ENCODE data around the gene RAPGEF2. TPM values are rescaled to one million over a fixed set of nuclear protein-coding genes. Genes with fewer than 3 reads are reported as not detected.
"Not testable (repeated sequence)": the region's sequence is repeated elsewhere in the genome, so short reads cannot be mapped to it uniquely, and the experiment has no call there.

The RAPGEF2 gene, protein sequence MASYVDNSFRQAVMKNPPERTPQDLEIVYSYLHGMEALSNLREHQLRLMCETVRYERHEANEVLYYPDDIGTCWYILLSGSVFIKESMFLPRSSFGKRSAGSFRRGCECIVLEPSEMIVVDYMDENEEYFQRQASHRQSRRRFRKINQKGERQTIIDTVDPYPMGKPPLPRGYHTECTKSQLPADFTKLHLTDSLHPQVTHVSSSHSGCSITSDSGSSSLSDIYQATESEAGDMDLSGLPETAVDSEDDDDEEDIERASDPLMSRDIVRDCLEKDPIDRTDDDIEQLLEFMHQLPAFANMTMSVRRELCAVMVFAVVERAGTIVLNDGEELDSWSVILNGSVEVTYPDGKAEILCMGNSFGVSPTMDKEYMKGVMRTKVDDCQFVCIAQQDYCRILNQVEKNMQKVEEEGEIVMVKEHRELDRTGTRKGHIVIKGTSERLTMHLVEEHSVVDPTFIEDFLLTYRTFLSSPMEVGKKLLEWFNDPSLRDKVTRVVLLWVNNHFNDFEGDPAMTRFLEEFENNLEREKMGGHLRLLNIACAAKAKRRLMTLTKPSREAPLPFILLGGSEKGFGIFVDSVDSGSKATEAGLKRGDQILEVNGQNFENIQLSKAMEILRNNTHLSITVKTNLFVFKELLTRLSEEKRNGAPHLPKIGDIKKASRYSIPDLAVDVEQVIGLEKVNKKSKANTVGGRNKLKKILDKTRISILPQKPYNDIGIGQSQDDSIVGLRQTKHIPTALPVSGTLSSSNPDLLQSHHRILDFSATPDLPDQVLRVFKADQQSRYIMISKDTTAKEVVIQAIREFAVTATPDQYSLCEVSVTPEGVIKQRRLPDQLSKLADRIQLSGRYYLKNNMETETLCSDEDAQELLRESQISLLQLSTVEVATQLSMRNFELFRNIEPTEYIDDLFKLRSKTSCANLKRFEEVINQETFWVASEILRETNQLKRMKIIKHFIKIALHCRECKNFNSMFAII (N-terminal part only)
- total RNA-seq (10 to 100 TPM; 29.2 to 34.3 TPM), polyA plus RNA-seq (1.0 TPM)

DNA sequence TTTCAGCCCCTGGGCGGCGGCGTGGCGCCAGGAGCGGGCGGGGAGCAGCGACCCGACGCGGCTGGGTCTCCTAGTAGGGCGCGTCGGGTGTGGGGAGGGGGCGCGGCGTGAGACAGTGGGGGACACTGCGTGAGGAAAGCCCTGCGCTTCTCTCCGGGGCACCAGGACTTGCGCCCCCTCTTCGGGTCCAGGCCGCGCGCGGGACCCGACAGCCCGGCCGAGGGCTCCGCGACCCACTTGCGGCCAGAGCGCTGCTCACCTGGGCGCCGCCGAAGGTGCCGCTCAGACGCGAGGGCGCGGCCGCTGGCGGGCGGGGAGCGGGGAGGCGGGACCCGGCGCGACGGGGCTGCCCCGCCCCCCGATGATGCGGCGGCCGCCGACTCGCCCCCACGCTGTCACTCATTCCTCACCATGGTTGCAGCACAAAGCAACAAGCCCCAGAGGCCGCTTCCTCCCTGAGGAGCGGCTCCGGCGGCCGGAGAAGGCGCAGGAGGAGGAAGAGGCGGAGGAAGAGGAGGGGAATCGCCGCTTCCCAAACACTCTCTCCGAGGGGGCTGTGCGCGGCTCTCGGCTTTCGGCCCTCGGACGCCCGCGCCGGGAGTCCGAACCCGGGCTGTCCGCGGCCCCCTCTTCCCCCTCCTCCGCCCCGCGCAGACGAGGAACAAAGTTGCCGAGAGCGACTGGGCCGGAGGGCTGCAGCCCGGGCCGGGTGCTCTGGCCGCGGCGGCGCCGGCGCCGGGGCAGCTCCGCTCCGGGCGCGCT, at the start of gene RAPGEF2:
Gene RAPGEF2 (plus strand): TSS at position 458 of the 762 bp plus-strand sequence. CDS start 1,084 bp downstream, outside the sequence.
- ChIA-PET CTCF (no interaction called here), POLR2A (no interaction called here)
- H3K4me3 ChIP-seq (ENCODE audit: low read length) = peak within 1 kb of the TSS; percentile 52

DNA sequence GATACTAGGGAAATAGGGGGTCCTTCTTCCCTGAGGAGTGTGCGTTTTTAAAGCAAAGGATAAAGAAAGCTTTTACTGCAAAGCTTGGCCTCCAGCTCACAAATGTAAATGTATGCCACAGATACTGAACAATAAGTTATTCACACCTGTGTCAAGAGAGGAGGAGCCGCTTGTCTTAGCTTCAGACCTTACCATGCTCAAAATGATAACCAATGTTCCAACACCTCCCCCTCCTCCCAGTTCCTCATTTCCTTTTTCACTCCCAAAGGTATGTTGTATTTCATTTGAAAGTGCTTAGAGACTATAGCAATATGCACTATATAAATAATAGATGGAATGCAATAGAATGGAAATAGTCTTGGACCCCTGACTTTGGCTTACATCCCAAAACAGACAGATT, 47.0 kb upstream of the RAPGEF2 start:
- CTCF ChIA-PET = interaction anchor here (1.6 kb wide), 1 partner anchor 10 kb away, joined by 3 read pairs; no protein-coding TSS in a partner anchor
- H3K36me3 Mint-ChIP-seq = no peaks in the 10 kb centered on the region
- no peak overlapping the region for H3K4me3 Mint-ChIP-seq

More for the DNA sequence above, at the start of gene RAPGEF2:
- H3K36me3 ChIP-seq (ENCODE audit: insufficient read depth, low read length) = no peaks in the 10 kb centered on the region
- no peaks in the 10 kb centered on the region for H3K27me3 ChIP-seq (ENCODE audit: insufficient read depth, low read length, poor library complexity, severe bottlenecking)
- no peaks in the 10 kb centered on the region for H3K9me3 ChIP-seq (ENCODE audit: low read length)
- peak; percentile 80 to 92 (median 86) for DNase-seq
- H3K4me1 Mint-ChIP-seq = peaks cover 32 to 50% (median 47%) of the 10 kb centered on the region in 3 donors
- H3K27me3 Mint-ChIP-seq = peaks cover 0 to 6% of the 10 kb centered on the region in 2 donors
- peak within 1 kb of the TSS; percentile 55 to 97 (median 92) for H3K27ac Mint-ChIP-seq
- H3K9me3 Mint-ChIP-seq = peaks cover 0 to 3% (median 2%) of the 10 kb centered on the region in 5 donors
- peaks cover 0 to 6% (median 0%) of the 10 kb centered on the region in 3 donors for H3K36me3 Mint-ChIP-seq
- peak within 1 kb of the TSS; percentile 85 for H3K27ac ChIP-seq (ENCODE audit: low read depth, low read length)
- H3K4me1 ChIP-seq (ENCODE audit: insufficient read depth, low read length) = peaks cover 36% of the 10 kb centered on the region
- H3K4me3 Mint-ChIP-seq = peak within 1 kb of the TSS; percentile 85 to 99 (median 89)

DNA sequence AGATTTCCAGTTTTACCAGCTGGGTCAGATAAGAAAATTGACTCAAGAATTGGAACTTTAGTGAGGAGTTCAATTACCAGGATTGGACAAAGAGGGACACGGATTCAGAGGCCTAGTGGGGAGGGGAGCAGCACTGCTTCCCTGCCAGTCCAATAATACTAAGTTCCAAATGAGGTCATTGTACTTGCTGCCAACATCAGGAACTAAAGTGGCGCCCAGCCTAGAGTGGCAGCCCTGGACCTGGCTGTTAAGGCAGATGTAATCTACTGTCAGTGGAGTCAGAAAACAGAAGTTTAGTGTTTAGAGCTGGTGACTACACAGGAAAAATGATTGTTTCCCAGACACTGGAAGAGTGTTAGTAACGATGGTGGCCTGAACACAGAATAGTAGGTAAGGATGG, 42.7 kb upstream of the RAPGEF2 start:
- ChIA-PET POLR2A (no interaction called here), CTCF (interaction anchor here (0.8 kb wide), 1 partner anchor 92 kb away, joined by 3 read pairs; no protein-coding TSS in a partner anchor)
- no peaks in the 10 kb centered on the region for H3K36me3 Mint-ChIP-seq
- no peaks in the 10 kb centered on the region for H3K9me3 Mint-ChIP-seq
- H3K27ac ChIP-seq (ENCODE audit: low read depth, low read length) = no peak overlapping the region
- H3K27me3 Mint-ChIP-seq = no peaks in the 10 kb centered on the region
- no peak overlapping the region for H3K27ac Mint-ChIP-seq
- H3K27me3 ChIP-seq (ENCODE audit: insufficient read depth, low read length, poor library complexity, severe bottlenecking) = no peaks in the 10 kb centered on the region
- H3K4me1 ChIP-seq (ENCODE audit: insufficient read depth, low read length) = no peaks in the 10 kb centered on the region
- no peaks in the 10 kb centered on the region for H3K4me1 Mint-ChIP-seq
- H3K4me3 ChIP-seq (ENCODE audit: low read length) = no peak overlapping the region
- no peak for DNase-seq
- no peak overlapping the region for H3K4me3 Mint-ChIP-seq
- H3K36me3 ChIP-seq (ENCODE audit: insufficient read depth, low read length) = no peaks in the 10 kb centered on the region
- H3K9me3 ChIP-seq (ENCODE audit: low read length) = no peaks in the 10 kb centered on the region

More for the DNA sequence above, 47.0 kb upstream of the RAPGEF2 start:
- H3K27me3 ChIP-seq (ENCODE audit: insufficient read depth, low read length, poor library complexity, severe bottlenecking) = no peaks in the 10 kb centered on the region
- H3K36me3 ChIP-seq (ENCODE audit: insufficient read depth, low read length) = no peaks in the 10 kb centered on the region
- no peak overlapping the region for H3K27ac ChIP-seq (ENCODE audit: low read depth, low read length)
- Mint-ChIP-seq H3K27me3 (peaks cover 3 to 13% of the 10 kb centered on the region in 2 donors), H3K4me1 (peaks cover 2 to 9% (median 8%) of the 10 kb centered on the region in 3 donors), H3K9me3 (no peaks in the 10 kb centered on the region), H3K27ac (no peak overlapping the region)
- H3K4me1 ChIP-seq (ENCODE audit: insufficient read depth, low read length) = no peaks in the 10 kb centered on the region
- H3K9me3 ChIP-seq (ENCODE audit: low read length) = no peaks in the 10 kb centered on the region
- DNase-seq = no peak
- POLR2A ChIA-PET = no interaction called here
- H3K4me3 ChIP-seq (ENCODE audit: low read length) = no peak overlapping the region

DNA sequence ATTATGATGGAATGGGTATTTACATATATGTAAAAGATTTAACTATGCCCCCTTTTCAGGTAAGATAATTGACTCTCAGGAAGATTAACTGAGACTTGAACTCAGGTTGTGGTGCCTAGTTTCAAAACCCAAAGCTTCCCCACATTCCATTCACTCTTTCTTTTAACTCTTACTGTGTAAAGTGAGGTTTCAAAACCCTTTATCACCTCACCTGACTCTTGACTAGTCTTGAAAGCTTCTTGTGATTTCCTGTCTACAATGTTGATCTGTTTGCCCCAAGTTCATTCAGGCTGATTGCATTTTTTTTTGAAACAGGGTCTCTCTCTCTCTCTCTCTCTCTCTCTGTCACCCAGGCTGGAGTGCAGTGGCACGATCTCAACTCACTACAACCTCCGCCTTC, 40.5 kb upstream of the RAPGEF2 start:
- no peaks in the 10 kb centered on the region for H3K36me3 Mint-ChIP-seq
- H3K4me1 Mint-ChIP-seq = no peaks in the 10 kb centered on the region
- Histone ChIP-seq H3K36me3 (ENCODE audit: insufficient read depth, low read length) (no peaks in the 10 kb centered on the region), H3K9me3 (ENCODE audit: low read length) (no peaks in the 10 kb centered on the region), H3K4me1 (ENCODE audit: insufficient read depth, low read length) (no peaks in the 10 kb centered on the region), H3K4me3 (ENCODE audit: low read length) (no peak overlapping the region), H3K27ac (ENCODE audit: low read depth, low read length) (no peak overlapping the region), H3K27me3 (ENCODE audit: insufficient read depth, low read length, poor library complexity, severe bottlenecking) (no peaks in the 10 kb centered on the region)
- peaks cover 0 to 1% of the 10 kb centered on the region in 2 donors for H3K27me3 Mint-ChIP-seq
- no peak for DNase-seq
- peaks cover 0 to 2% (median 0%) of the 10 kb centered on the region in 5 donors for H3K9me3 Mint-ChIP-seq
- H3K4me3 Mint-ChIP-seq = no peak overlapping the region
- CTCF ChIA-PET = no interaction called here
- no peak overlapping the region for H3K27ac Mint-ChIP-seq
- POLR2A ChIA-PET = no interaction called here

DNA sequence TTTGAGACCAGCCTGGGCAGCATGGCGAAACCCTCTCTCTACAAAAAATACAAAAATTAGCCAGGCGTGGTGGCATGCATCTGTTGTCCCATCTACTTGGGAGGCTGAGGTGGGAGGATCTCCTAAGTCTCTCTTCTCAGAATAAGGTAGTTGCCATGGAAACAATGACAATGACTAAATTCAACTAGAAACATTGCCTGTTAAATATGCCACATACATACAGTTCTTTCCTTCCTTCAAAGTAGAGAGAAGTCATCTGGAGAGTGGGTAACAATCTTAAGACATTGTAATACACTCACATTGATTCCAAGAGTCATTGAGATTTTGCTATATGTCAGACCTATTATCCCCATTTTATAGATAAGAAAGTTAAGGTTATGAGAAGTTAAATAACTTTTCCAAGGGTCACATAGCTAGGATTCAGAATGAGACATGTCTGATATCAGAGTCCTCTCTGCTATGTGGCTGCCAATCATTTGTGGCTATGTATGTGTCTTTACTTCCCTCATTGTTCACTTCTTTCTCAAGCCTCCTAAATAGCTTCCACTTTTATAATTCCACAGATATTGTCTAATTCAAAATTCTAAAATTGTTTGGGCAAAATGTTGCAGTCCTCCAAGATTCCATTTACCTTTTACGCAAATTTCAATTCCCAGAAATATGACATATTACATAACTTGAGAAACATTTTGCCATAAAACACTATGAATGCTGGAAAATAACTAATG, 37.2 kb upstream of the RAPGEF2 start:
- POLR2A ChIA-PET = no interaction called here
- Histone ChIP-seq H3K36me3 (ENCODE audit: insufficient read depth, low read length) (no peaks in the 10 kb centered on the region), H3K9me3 (ENCODE audit: low read length) (no peaks in the 10 kb centered on the region), H3K4me3 (ENCODE audit: low read length) (no peak overlapping the region), H3K27me3 (ENCODE audit: insufficient read depth, low read length, poor library complexity, severe bottlenecking) (no peaks in the 10 kb centered on the region), H3K27ac (ENCODE audit: low read depth, low read length) (no peak overlapping the region), H3K4me1 (ENCODE audit: insufficient read depth, low read length) (no peaks in the 10 kb centered on the region)
- Mint-ChIP-seq H3K27me3 (peaks cover 0 to 1% of the 10 kb centered on the region in 2 donors), H3K4me3 (no peak overlapping the region), H3K9me3 (peaks cover 0 to 2% (median 0%) of the 10 kb centered on the region in 5 donors), H3K36me3 (no peaks in the 10 kb centered on the region), H3K27ac (no peak overlapping the region), H3K4me1 (no peaks in the 10 kb centered on the region)
- no peak for DNase-seq
- CTCF ChIA-PET = no interaction called here

DNA sequence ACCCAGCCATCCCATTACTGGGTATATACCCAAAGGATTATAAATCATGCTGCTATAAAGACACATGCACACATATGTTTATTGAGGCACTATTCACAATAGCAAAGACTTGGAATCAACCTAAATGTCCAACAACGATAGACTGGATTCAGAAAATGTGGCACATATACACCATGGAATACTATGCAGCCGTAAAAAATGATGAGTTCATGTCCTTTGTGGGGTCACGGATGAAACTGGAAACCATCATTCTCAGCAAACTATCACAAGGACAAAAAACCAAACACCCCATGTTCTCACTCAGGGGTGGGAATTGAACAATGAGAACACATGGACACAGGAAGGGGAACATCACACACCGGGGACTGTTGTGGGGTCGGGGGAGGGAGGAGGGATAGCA, 34.7 kb upstream of the RAPGEF2 start:
- H3K27ac ChIP-seq (ENCODE audit: low read depth, low read length); H3K4me3 ChIP-seq (ENCODE audit: low read length); H3K36me3 ChIP-seq (ENCODE audit: insufficient read depth, low read length); H3K27ac Mint-ChIP-seq; H3K9me3 Mint-ChIP-seq; H3K4me1 ChIP-seq (ENCODE audit: insufficient read depth, low read length); H3K9me3 ChIP-seq (ENCODE audit: low read length); H3K4me3 Mint-ChIP-seq; CTCF ChIA-PET; H3K4me1 Mint-ChIP-seq; H3K36me3 Mint-ChIP-seq; POLR2A ChIA-PET; DNase-seq; H3K27me3 ChIP-seq (ENCODE audit: insufficient read depth, low read length, poor library complexity, severe bottlenecking); H3K27me3 Mint-ChIP-seq: not testable (repeated sequence)

DNA sequence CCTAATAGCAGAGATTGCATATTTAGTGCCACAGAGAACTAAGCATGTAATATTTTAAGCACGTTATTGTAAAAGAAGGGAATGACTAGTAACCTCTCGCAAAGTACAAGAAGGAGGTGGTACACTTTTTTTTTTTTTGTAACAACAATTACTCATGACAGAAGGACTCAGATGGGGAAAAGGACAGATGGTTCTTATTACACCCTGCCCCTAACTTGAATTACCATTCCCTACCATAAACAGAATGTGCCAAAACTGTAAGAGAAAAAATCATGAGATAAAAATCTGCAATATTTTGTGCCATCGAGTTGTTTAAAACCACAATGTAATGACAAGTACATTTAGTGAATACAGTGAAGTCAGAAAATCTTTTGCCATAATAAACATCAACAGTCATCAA, 33.0 kb upstream of the RAPGEF2 start:
- Histone ChIP-seq H3K36me3 (ENCODE audit: insufficient read depth, low read length) (no peaks in the 10 kb centered on the region), H3K27ac (ENCODE audit: low read depth, low read length) (no peak overlapping the region), H3K4me3 (ENCODE audit: low read length) (no peak overlapping the region), H3K27me3 (ENCODE audit: insufficient read depth, low read length, poor library complexity, severe bottlenecking) (no peaks in the 10 kb centered on the region), H3K9me3 (ENCODE audit: low read length) (no peaks in the 10 kb centered on the region), H3K4me1 (ENCODE audit: insufficient read depth, low read length) (no peaks in the 10 kb centered on the region)
- ChIA-PET CTCF (no interaction called here), POLR2A (no interaction called here)
- no peaks in the 10 kb centered on the region for H3K36me3 Mint-ChIP-seq
- H3K4me1 Mint-ChIP-seq = no peaks in the 10 kb centered on the region
- no peak overlapping the region for H3K27ac Mint-ChIP-seq
- DNase-seq = no peak
- H3K9me3 Mint-ChIP-seq = peaks cover 0 to 2% (median 0%) of the 10 kb centered on the region in 5 donors
- peaks cover 0 to 1% of the 10 kb centered on the region in 2 donors for H3K27me3 Mint-ChIP-seq
- no peak overlapping the region for H3K4me3 Mint-ChIP-seq
